Occipital lobe (tissue), 2 donors: ENCODE measurements around the gene PLCB4. TPM values are rescaled to one million over a fixed set of nuclear protein-coding genes. Genes with fewer than 3 reads are reported as not detected.
"Not testable (repeated sequence)": the region's sequence is repeated elsewhere in the genome, so short reads cannot be mapped to it uniquely, and the experiment has no call there.

Source experiments
- DNase-seq: peaks from one replicate; lab custom pipeline; 2025; lab: John Stamatoyannopoulos, UW
- total RNA-seq: library from RNA; depleted of rRNA; stranded (reverse); fragments of >200 nt; gene quantifications from one replicate; pipeline ENCODE4 v1.2.3, GENCODE V29; 2014

The PLCB4 gene
- total RNA-seq, 1 donor from 2014 or later = 12.6 TPM

DNA sequence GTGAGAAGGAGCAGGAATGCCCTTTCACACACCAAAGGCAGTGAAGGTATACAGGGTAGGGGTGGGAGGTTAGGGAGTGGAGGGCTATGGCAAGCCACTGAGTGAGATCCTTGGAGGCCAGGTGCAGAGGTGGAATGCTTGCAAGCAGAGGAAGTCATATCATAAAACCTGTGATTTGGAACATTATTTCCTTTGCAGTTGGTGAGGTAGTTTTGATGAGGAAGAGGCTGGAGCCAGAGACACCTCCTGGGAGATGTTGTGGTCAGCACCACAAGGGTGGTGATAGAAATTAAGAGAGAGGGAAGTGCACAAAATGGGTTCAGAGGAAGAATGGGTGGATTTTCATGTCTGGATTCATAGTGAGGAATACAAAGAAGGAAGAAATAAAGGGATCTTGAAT, 73.0 kb downstream of the PLCB4 start:
- no peak for DNase-seq

- no peak for DNase-seq
Measured at GRCh38 chr20:9142809-9143208, 73.9 kb downstream of the PLCB4 start.

DNA sequence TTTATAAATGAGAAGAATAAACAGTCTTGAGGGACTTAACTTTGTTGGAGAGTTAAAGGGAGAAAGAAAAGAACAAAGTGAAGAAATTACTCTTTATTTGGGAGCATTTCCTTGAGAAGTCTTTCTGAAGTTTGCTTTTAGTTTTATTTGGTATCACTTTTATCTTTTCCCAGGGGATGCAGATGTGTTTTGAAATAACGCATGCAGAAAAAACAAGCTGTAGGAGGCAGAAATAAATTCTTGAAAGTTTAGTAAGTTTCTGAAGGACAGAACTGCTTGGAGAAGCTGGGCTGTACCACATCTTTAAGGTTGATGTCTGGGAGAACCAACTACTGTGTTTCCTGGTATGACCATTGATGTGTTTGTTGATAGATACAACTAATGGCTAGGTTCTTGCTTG, 75.0 kb downstream of the PLCB4 start:
- DNase-seq = no peak

DNA sequence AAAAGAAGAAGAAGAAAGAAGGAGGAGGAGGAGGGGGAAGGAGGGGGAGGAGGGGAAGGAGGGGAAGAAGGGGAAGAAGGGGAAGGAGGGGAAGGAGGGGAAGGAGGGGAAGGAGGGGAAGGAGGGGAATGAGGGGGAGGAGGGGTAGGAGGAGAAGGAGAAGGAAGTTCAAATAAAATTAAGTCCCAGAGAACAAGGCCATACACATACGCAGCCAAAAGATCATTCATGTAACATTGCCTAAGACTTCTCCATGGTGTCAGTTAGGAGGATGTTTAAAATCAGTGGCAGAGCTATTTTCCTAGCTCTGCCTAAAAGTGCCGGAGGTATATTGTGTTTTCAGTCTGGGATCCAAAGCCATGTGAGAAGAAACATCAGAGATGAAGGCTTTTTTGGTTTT, 75.8 kb downstream of the PLCB4 start:
- no peak for DNase-seq

- no peak for DNase-seq
Measured at GRCh38 chr20:9145142-9145541, 76.3 kb downstream of the PLCB4 start.

DNA sequence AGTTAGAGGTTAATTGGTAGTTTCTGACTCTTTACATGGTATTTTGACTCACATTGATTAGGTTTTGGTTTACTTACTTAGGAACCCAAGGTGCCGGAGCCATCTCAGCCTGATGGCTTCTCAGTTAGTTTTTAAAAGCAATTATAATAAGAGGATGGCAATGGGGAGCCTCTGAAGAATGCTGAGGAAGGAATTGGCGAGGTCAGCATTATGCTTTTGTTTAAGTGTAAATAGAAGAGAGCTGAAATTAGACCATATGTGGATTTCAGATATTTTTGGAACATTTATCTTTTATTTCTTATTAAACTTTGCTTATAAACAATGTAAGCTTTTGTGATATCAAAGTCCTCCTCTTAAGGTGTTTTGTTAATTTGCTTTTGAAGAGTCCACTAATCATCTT, 77.8 kb downstream of the PLCB4 start:
- no peak for DNase-seq

DNA sequence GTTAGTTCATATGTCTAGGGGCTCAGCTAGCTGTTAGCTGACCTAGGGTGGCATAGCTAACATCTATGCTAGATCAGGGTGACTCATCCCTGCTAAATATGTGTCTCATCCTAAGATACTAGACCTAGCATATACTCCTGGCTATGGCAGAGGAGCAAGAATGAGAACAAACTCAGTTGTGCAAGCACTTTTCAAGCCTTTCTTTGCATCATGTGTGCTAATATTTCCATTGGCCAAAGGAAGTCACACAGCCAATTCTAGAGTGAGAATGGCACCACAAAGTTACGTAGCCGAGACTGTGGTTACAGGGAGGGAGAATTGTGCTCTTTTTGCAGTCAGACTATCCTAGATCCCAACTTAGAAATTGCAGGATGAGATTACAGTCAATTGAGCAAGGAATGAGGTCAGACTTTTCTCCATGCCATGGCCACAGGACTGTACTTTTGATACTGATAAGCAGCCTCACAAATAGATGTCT, 78.7 kb downstream of the PLCB4 start:
- no peak for DNase-seq

- no peak for DNase-seq
Measured at GRCh38 chr20:9148291-9148690, 79.4 kb downstream of the PLCB4 start.

DNA sequence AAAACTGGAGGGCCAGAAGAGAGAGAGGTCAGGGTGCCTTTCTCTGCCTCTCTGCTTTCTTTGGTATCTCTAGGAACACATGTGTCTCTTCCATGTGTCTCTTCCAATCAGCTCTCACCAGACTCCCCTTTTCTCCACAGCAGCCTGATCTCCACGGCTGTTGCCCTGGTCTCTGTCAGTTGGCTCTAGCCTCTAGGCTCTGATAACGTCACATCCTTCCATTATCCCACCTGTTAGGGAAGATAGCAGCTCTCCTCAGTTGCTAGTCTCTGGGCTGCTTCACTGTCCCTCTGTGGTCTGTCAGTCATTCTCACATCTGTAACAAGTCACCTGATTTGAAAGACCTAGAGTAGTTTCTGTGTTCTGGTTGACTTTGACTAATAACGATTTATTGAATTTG, 80.2 kb downstream of the PLCB4 start:
- no peak for DNase-seq

DNA sequence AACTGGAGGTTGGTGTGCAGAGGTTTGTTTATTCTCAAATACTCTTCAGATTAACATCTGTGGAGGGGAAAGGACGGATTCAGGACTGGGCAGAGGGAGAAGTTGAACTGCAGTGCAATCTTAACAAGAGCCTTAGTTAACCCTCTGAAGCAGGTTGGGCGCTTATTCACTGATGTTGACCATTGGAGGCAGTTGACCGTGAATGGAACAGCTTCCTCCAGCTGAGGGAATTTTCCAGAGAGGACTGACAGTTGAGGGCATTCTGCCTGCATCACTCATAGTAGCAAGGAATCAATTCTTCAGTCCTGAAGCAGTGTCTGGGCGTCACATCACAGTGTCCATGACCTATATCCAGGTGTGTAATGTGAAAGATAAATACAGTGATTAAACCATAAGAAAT, 80.9 kb downstream of the PLCB4 start:
- no peak for DNase-seq

DNA sequence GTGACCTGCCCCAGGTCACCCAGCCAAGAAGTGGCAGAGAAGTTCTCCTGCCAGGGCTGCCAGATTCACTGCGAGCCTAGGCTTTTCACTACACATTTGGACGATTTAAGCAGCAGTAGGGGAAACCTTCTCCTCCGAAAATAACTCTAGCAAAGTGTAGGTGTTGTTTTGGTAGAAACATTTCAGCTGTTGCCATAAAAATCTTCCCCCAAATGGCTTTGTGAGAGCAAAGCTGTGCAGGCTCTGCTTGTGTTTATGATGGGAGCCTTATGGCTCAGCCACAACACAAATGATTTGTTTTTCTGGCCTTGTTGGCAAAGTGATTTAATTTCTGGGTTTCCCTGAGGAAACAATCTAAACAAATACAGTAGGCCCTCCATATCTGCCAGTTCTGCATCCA, 81.8 kb downstream of the PLCB4 start:
- no peak for DNase-seq

- DNase-seq = not testable (repeated sequence)
Measured at GRCh38 chr20:9152139-9152538, 83.3 kb downstream of the PLCB4 start.

GRCh38 chr20:9154464-9155024, 85.7 kb downstream of the PLCB4 start:
- no peak for DNase-seq

GRCh38 chr20:9156529-9157280, 87.8 kb downstream of the PLCB4 start:
- DNase-seq = no peak

DNA sequence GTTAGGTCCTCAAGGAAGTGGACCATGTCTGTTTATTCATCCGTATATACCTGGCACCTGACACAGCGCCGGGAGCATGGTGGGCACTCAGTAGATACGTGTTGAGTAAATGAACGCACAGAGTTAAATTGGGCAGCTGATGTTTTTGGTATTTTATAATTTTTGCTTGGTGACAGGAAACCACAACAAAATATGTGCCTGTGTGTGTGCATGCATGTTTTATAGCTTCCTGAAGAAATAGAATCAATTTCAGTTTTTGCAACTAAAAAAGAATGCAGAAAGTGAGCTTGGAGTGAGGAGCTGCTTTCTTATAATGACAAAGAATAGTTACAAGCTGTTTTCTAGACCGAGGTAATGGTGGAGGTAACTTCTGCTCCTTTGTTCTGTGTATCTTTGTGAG, 91.4 kb downstream of the PLCB4 start:
- DNase-seq = no peak

- DNase-seq = no peak
Measured at GRCh38 chr20:9160757-9161156, 91.9 kb downstream of the PLCB4 start.

DNA sequence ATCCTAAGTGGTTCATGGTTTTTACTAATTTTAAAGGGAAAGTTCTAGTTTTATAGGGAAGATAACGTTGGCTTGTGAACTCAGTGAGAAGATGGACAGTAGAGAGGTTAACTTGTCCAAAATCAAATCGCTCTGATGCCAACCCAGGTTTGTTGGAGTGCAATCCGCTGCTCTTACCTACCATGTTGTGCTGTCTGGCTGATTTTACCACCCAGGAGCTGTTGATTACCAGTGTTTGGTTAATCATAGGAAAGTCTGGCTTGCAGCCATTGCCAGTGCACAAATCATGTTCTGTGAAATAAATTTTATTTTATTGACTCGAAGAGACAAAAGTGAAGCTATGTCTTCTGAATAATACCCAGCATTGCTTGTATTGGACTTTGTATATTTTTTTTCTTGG, 92.4 kb downstream of the PLCB4 start:
- no peak for DNase-seq

DNA sequence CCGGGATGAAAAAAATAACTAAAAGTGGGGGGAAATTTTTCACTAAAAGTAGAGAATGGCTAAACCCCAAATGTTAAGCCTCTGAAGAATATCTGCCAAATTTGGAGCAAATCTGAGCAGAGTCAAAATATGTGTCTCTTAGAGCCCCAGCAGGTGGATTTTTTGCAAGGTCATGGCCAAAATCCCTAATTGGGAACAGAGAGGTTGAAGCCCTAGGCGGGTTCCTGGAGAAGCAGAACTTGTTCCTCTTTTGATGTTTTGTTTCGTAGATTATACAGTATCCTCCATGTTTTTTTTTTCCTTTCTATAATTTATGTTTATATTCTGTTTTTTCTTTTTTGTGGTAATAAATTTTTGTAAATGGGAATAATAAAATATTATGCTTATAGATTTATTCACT, 94.4 kb downstream of the PLCB4 start:
- no peak for DNase-seq

DNA sequence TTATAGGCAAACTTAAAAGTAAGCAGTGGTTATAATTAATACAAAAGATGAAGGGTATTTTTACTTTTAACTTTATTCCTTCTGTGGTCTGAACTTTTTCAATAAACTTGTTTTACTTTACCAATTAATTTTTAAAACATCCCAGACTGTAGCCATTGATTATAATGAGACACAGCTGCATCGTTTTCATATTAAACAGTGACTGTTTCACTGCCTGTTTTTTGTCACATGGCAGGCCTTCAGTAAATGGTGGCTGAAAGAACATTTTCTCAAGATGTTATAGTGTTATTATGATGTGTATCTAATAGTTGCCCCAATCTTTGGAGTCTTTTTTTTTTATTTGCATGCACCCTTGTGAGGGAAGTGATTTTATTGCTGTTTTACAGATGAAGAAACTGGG, 95.1 kb downstream of the PLCB4 start:
- no peak for DNase-seq

DNA sequence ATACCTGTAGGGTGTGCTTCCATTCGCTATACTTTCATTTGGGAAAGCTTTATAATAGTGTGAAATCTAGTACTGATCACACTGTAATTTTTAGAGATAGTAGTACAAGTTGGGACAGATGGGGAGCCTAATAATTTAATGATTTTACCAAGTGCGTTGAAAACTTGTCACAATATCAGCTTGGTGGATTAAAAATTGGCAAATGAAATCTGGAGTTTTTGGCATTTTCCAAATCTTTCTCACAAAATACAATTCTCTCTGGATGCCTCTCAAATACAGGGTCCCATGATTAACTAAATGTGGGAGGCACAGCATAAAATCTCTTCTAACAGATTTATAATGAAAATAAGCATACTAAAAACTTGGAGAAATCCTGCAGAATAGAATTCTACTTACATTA, 96.4 kb downstream of the PLCB4 start:
- DNase-seq = no peak

- DNase-seq = no peak
Measured at GRCh38 chr20:9166153-9166780, 97.4 kb downstream of the PLCB4 start.

GRCh38 chr20:9169409-9169808, 100.5 kb downstream of the PLCB4 start:
- no peak for DNase-seq

- no peak for DNase-seq
Measured at GRCh38 chr20:9172851-9173250, 104.0 kb downstream of the PLCB4 start.
